PC-3 (cell line): ENCODE measurements around the gene POLR3C. TPM values are rescaled to one million over a fixed set of nuclear protein-coding genes. Genes with fewer than 3 reads are reported as not detected.

Source experiments
- ATAC-seq: fragments of 200-7000 bp; cut with Tn5 transposase; 2 replicates; pipeline ENCODE4 v1.9.1; 2020; ENCODE audit warnings: mild to moderate bottlenecking, moderate library complexity
- BruUV-seq: library from RNA; stranded (reverse); fragments of 400-500 nt; replicated peaks from 2 replicates; lab custom pipeline; 2021; lab: Mats Ljungman, UMichigan
- CTCF ChIA-PET: fragments of 300-600 bp; sonication (Branson Sonifier 250); formaldehyde crosslinking; loops from one replicate; lab custom pipeline; 2022; ENCODE audit warnings: antibody characterized with exemption; lab: Charles Lee
- POLR2A ChIA-PET: fragments of 300-600 bp; sonication (Branson Sonifier 250); formaldehyde crosslinking; loops from one replicate; lab custom pipeline; 2022; ENCODE audit warnings: antibody characterized with exemption; ENCODE audit not compliant: unreplicated experiment; lab: Charles Lee
- DNase-seq: peaks from one replicate; pipeline ENCODE4 v3.0.0-alpha.2; 2015
- H2AFZ ChIP-seq: fragments of 300-600 bp; sonication (generic); 2 replicates; pipeline ENCODE4 v1.6.0; 2016; ENCODE audit warnings: antibody characterized with exemption, low read length
- H3F3A ChIP-seq: fragments of 300-600 bp; sonication (generic); one replicate; pipeline ENCODE4 v1.6.0; 2017; ENCODE audit warnings: antibody characterized with exemption, low read length, control low read depth, mild to moderate bottlenecking; ENCODE audit not compliant: unreplicated experiment
- H3K27ac ChIP-seq: fragments of 300-600 bp; sonication (generic); 2 replicates; pipeline ENCODE4 v1.5.1; 2016; ENCODE audit warnings: mild to moderate bottlenecking, low read length
- H3K27me3 ChIP-seq: fragments of 300-600 bp; sonication (generic); 2 replicates; pipeline ENCODE4 v1.6.1; 2016; ENCODE audit warnings: low read length, mixed read lengths
- H3K36me3 ChIP-seq: fragments of 300-600 bp; sonication (generic); 2 replicates; pipeline ENCODE4 v1.6.1; 2016; ENCODE audit warnings: low read depth, mixed run types, low read length, mixed read lengths
- H3K4me1 ChIP-seq: fragments of 300-600 bp; sonication (generic); 2 replicates; pipeline ENCODE4 v1.5.1; 2016; ENCODE audit warnings: low read length; ENCODE audit not compliant: insufficient read depth
- H3K4me2 ChIP-seq: fragments of 300-600 bp; sonication (generic); 2 replicates; pipeline ENCODE4 v1.6.0; 2016; ENCODE audit warnings: low read length
- H3K4me3 ChIP-seq: fragments of 300-600 bp; sonication (generic); 2 replicates; pipeline ENCODE4 v1.5.1; 2016; ENCODE audit warnings: mild to moderate bottlenecking, low read length, mixed read lengths
- H3K79me2 ChIP-seq: fragments of 300-600 bp; sonication (generic); 2 replicates; pipeline ENCODE4 v1.6.1; 2017; ENCODE audit warnings: low read length, mixed read lengths
- H3K9ac ChIP-seq: fragments of 300-600 bp; sonication (generic); 2 replicates; pipeline ENCODE4 v1.6.0; 2016; ENCODE audit warnings: mild to moderate bottlenecking, low read length
- H3K9me2 ChIP-seq: fragments of 300-600 bp; sonication (generic); replicated peaks from 2 replicates; pipeline ENCODE4 v1.6.1; 2016; ENCODE audit warnings: mixed run types, low read length, mixed read lengths
- H3K9me3 ChIP-seq: fragments of 300-600 bp; sonication (generic); 2 replicates; pipeline ENCODE4 v1.6.1; 2016; ENCODE audit warnings: low read length, mixed read lengths
- H4K20me1 ChIP-seq: fragments of 300-600 bp; sonication (generic); 2 replicates; pipeline ENCODE4 v1.6.1; 2016; ENCODE audit warnings: low read length, mixed read lengths
- CTCF ChIP-seq: fragments of 300-600 bp; sonication (generic); conservative IDR thresholded peaks from 2 replicates; pipeline ENCODE4 v1.5.1; 2017; ENCODE audit warnings: antibody characterized with exemption, low read depth, mild to moderate bottlenecking, low read length
- EZH2 ChIP-seq: fragments of 300-600 bp; sonication (generic); IDR thresholded peaks from one replicate; pipeline ENCODE4 v1.6.1; 2017; ENCODE audit warnings: antibody characterized with exemption, mild to moderate bottlenecking, low read length; ENCODE audit not compliant: unreplicated experiment
- EZH2phosphoT487 ChIP-seq: fragments of 300-600 bp; sonication (generic); IDR thresholded peaks from 2 replicates; pipeline ENCODE4 v1.6.1; 2018; ENCODE audit warnings: mild to moderate bottlenecking, antibody characterized with exemption, low read length, borderline replicate concordance
- intact Hi-C: fragments of 100-400 bp; cut with micrococcal nuclease; formaldehyde crosslinking; loops from 2 replicates; pipeline ENCODE4 v1.9.0; 2023
- microRNA-seq: library from miRNA; unstranded; fragments of <30 nt; microRNA quantifications from one replicate; pipeline ENCODE4 v1.1.0, GENCODE V29; 2020; ENCODE audit not compliant: unreplicated experiment
- total RNA-seq: library from RNA; depleted of rRNA; stranded (reverse); fragments of >200 nt; gene quantifications from 2 replicates; pipeline ENCODE4 v1.2.3, GENCODE V29; 2014; rRNA removed

The POLR3C gene
- total RNA-seq, 1 experiment from 2014 or later, result 41.5 TPM

- Histone ChIP-seq H3K4me1 (peaks cover 41% of the 10 kb centered on the region), H3K9me3 (no peaks in the 10 kb centered on the region), H3K36me3 (no peaks in the 10 kb centered on the region), H3K4me2 (peak overlapping the region; percentile 75), H3K79me2 (no peaks in the 10 kb centered on the region), H2AFZ (peak overlapping the region; percentile 14; the same call in 1 of the 2 replicates), H3K27ac (peak overlapping the region; percentile 95), H4K20me1 (no peaks in the 10 kb centered on the region), H3K9ac (peak overlapping the region; percentile 74), H3K4me3 (peak overlapping the region; percentile 44), H3K27me3 (no peaks in the 10 kb centered on the region), H3K9me2 (no peaks in the 10 kb centered on the region), H3F3A (peaks cover 10% of the 10 kb centered on the region)
- BruUV-seq, result TSS peak; percentile 96
- POLR2A ChIA-PET, result interaction anchor here (0.6 to 1.5 kb wide), 6 partner anchors 15 to 35 kb away, joined by 3 to 6 read pairs (median 4); partner anchors contain the start of gene RBM8A
- ATAC-seq (peak; percentile 7), DNase-seq (peak; percentile 50)
- CTCF ChIA-PET, result interaction anchor here (0.6 to 2.4 kb wide), 10 partner anchors 16 to 145 kb away, joined by 4 to 35 read pairs (median 8); partner anchors contain the start of genes ANKRD34A, ITGA10, NUDT17 and PIAS3
- intact Hi-C loops, result loop anchor here (1.0 kb wide), 5 partner anchors 18 to 121 kb away; partner anchors contain the start of genes ITGA10, LIX1L and PIAS3
- TF ChIP-seq EZH2, result no peak
- no peak for TF ChIP-seq CTCF
- no peak for TF ChIP-seq EZH2phosphoT487
These were observed 68.6 kb downstream of the POLR3C start for GRCh38 chr1:145892486-145893087.

GRCh38 chr1:145893306-145894055 is 69.5 kb downstream of the POLR3C start:
- Histone ChIP-seq H3K79me2 (no peaks in the 10 kb centered on the region), H3K4me2 (peak overlapping the region; percentile 75; the same call in 1 of the 2 replicates), H3K36me3 (no peaks in the 10 kb centered on the region), H4K20me1 (no peaks in the 10 kb centered on the region), H3K9me3 (no peaks in the 10 kb centered on the region), H3K9me2 (no peaks in the 10 kb centered on the region), H3K4me3 (no peak overlapping the region), H2AFZ (no peak overlapping the region), H3K27me3 (no peaks in the 10 kb centered on the region), H3K4me1 (peaks cover 36% of the 10 kb centered on the region), H3K27ac (peak overlapping the region; percentile 95), H3F3A (peaks cover 10% of the 10 kb centered on the region), H3K9ac (peak overlapping the region; percentile 74; the same call in 1 of the 2 replicates)
- ATAC-seq, result no peak
- intact Hi-C loops, result no loop called here
- BruUV-seq, result no TSS peak
- DNase-seq, result no peak
- no peak for TF ChIP-seq EZH2phosphoT487
- TF ChIP-seq CTCF, result no peak
- TF ChIP-seq EZH2, result no peak
- ChIA-PET CTCF (interaction anchor here (1.1 to 2.4 kb wide), 2 partner anchors 18 to 86 kb away, joined by 7 to 18 read pairs; no protein-coding TSS in a partner anchor), POLR2A (interaction anchor here (0.6 kb wide), 1 partner anchor 15 kb away, joined by 4 read pairs; no protein-coding TSS in a partner anchor)

Small RNA genes within 50 kb of the gene (microRNA-seq; reads per million reads assigned to microRNA genes)
- not detected for gene MIR6736

Other genes starting within 250 kb of the POLR3C start
- gene GPR89A, start 216.2 kb upstream of the POLR3C start, total RNA-seq, result 38.3 and 47.9 TPM in 2 replicates
- 2.3 and 4.2 TPM in 2 replicates for gene PDZK1, start 116.8 kb upstream of the POLR3C start, total RNA-seq
- not detected in 2 replicates for gene CD160, start 104.7 kb upstream of the POLR3C start, total RNA-seq
- gene RNF115, start 105 bp upstream of the POLR3C start, total RNA-seq, result 15.2 and 15.9 TPM in 2 replicates
- 2.4 and 3.0 TPM in 2 replicates for gene NUDT17, start 21.4 kb downstream of the POLR3C start, total RNA-seq
- 25.2 and 27.2 TPM in 2 replicates for gene PIAS3, start 34.9 kb downstream of the POLR3C start, total RNA-seq
- gene ANKRD35, start 61.7 kb downstream of the POLR3C start, total RNA-seq, result 0.07 and 0.40 TPM in 2 replicates
- gene ITGA10, start 85.8 kb downstream of the POLR3C start, total RNA-seq, result 0.81 and 1.9 TPM in 2 replicates
- 27.4 and 31.3 TPM in 2 replicates for gene PEX11B, start 94.5 kb downstream of the POLR3C start, total RNA-seq
- 459 and 482 TPM in 2 replicates for gene RBM8A, start 103.3 kb downstream of the POLR3C start, total RNA-seq
- gene LIX1L, start 133.8 kb downstream of the POLR3C start, total RNA-seq, result 12.5 and 13.6 TPM in 2 replicates
- 0.29 and 2.8 TPM in 2 replicates for gene ANKRD34A, start 140.4 kb downstream of the POLR3C start, total RNA-seq
- 3.7 and 8.4 TPM in 2 replicates for gene POLR3GL, start 140.5 kb downstream of the POLR3C start, total RNA-seq
- 45.3 and 66.6 TPM in 2 replicates for gene TXNIP, start 172.4 kb downstream of the POLR3C start, total RNA-seq
- not detected in 2 replicates for gene HJV, start 197.5 kb downstream of the POLR3C start, total RNA-seq